K562 (cell line): ENCODE measurements around the gene ANXA3.

Experiments used
- CEBPB ChIP-seq: fragments of 450-650 bp; IDR thresholded peaks from 2 replicates; pipeline ENCODE4 v1.6.1; 2016; ENCODE audit warnings: missing genetic modification characterization, missing compliant biosample characterization
- CTCF ChIP-seq, 3 experiments: IDR thresholded peaks in 2 of 3; conservative IDR thresholded peaks in 1 of 3; 2 replicates each; pipeline ENCODE4 v1.5.1; 2011 to 2012; ENCODE audit warnings: low read length in 3 of 3, mild to moderate bottlenecking in 3 of 3, control low read depth in 2 of 3, improper control_type of control experiment in 1 of 3, inconsistent platforms in 1 of 3, low read depth in 1 of 3, mixed read lengths in 1 of 3, moderate library complexity in 1 of 3; ENCODE audit not compliant: insufficient read depth in 2 of 3
- DNMT1 ChIP-seq: fragments of 450-650 bp; IDR thresholded peaks from 2 replicates; pipeline ENCODE4 v1.6.1; 2016; ENCODE audit warnings: antibody characterized with exemption, mild to moderate bottlenecking
- FOS ChIP-seq: IDR thresholded peaks from 3 replicates; pipeline ENCODE4 v1.6.1; 2011; ENCODE audit not compliant: insufficient read length; ENCODE audit errors: extremely low read depth
- FOXA1 ChIP-seq: fragments of 450-650 bp; IDR thresholded peaks from 2 replicates; pipeline ENCODE4 v1.6.1; 2016; ENCODE audit warnings: mild to moderate bottlenecking, borderline replicate concordance
- MAFK ChIP-seq: IDR thresholded peaks from 2 replicates; pipeline ENCODE4 v1.6.1; 2011; ENCODE audit warnings: low read length, improper control_type of control experiment
- TAF7 ChIP-seq: fragments of 450-650 bp; IDR thresholded peaks from 2 replicates; pipeline ENCODE4 v1.6.1; 2016; ENCODE audit warnings: missing genetic modification characterization, missing compliant biosample characterization
- ZNF124 ChIP-seq: sonication (generic); formaldehyde crosslinking; IDR thresholded peaks from 2 replicates; pipeline ENCODE4 v1.8.1; 2022; ENCODE audit warnings: missing genetic modification reagents
- ZNF253 ChIP-seq: fragments of 250-450 bp; sonication (Bioruptor Pico); conservative IDR thresholded peaks from 2 replicates; pipeline ENCODE4 v1.6.1; 2021; ENCODE audit warnings: mild to moderate bottlenecking
- ZNF280A ChIP-seq: fragments of 450-650 bp; IDR thresholded peaks from 2 replicates; pipeline ENCODE4 v1.6.1; 2018; ENCODE audit warnings: mild to moderate bottlenecking, low read depth; ENCODE audit not compliant: partially characterized antibody
- ZNF41 ChIP-seq: fragments of 250-450 bp; sonication (Bioruptor Pico); conservative IDR thresholded peaks from 2 replicates; pipeline ENCODE4 v1.4.0; 2020; ENCODE audit warnings: mild to moderate bottlenecking
- ZNF639 ChIP-seq, 2 experiments: fragments of 200-800 bp in 1 of 2; sonication (Bioruptor generic) in 1 of 2; sonication (generic) in 1 of 2; formaldehyde crosslinking in 1 of 2; IDR thresholded peaks in 1 of 2; conservative IDR thresholded peaks in 1 of 2; 2 replicates each; pipeline versions ENCODE4 v1.5.0 to v1.6.1; 2016 to 2020; ENCODE audit warnings: missing compliant biosample characterization in 1 of 2, missing genetic modification characterization in 1 of 2, missing genetic modification reagents in 1 of 2

- no peak for TF ChIP-seq FOXA1
- TF ChIP-seq ZNF124 (CRISPR knock-in tag) = no peak
- TF ChIP-seq CEBPB (tag) = no peak
- TF ChIP-seq DNMT1 = no peak
- TF ChIP-seq ZNF41 (CRISPR knock-in tag) = no peak
- TF ChIP-seq ZNF280A = no peak
- TF ChIP-seq FOS = no peak
- no peak for TF ChIP-seq CTCF (IDR thresholded peaks at IDR 0.05 in 2 of 3, conservative IDR thresholded peaks at IDR 0.05 in 1 of 3; ENCODE audit: insufficient read depth in 2 of 3, low read depth in 1 of 3, low read length in 3 of 3)
- no peak for TF ChIP-seq ZNF639 (CRISPR knock-in tag; conservative IDR thresholded peaks at IDR 0.05 in 1 of 2, IDR thresholded peaks at IDR 0.05 in 1 of 2)
- TF ChIP-seq ZNF253 = no peak
- no peak for TF ChIP-seq MAFK
- no peak for TF ChIP-seq TAF7 (tag)
These were observed 100.8 kb downstream of the ANXA3 start for GRCh38 chr4:78652282-78652876.
